HG02759 (cell line): ENCODE results near the gene CACNA2D2.

Source experiments
- ATAC-seq: cut with Tn5 transposase; IDR thresholded peaks from one replicate; pipeline ENCODE4 v1.9.1; 2021; ENCODE audit warnings: mild to moderate bottlenecking, moderate library complexity; ENCODE audit not compliant: unreplicated experiment

The CACNA2D2 gene

GRCh38 chr3:50353245-50354004 is 150.0 kb downstream of the CACNA2D2 start:
- no peak for ATAC-seq

DNA sequence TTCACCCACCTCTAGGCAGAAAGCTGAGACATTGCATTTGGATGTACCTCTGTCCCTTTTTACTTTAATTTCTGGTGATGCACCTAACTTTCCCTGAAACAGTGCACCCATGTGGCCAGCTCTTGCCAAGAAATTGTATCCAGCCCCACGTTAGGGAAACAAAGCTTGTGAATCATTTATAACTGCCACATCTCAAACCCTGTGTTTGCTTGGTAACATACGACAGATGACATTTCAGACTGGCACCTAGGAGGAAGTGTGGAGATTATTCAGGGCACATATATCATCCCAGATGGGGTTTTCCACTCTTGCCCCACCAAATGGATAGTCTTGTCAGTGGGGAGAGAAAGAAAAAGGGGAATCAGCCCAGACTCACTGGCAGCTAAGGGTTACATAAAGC is 150.7 kb downstream of the CACNA2D2 start:
- ATAC-seq: no peak

GRCh38 chr3:50351323-50351697 is 152.1 kb downstream of the CACNA2D2 start:
- ATAC-seq: peak; percentile 1

GRCh38 chr3:50350527-50351322 is 152.7 kb downstream of the CACNA2D2 start, which contains the start of the genes CYB561D2 and NPRL2:
Gene CYB561D2, plus strand, starts transcription at chr3:50350862. Its CDS starts 572 bp downstream, at chr3:50351434.
Gene NPRL2, minus strand, starts transcription at chr3:50350775. Its CDS starts 123 bp downstream, at chr3:50350652.
- peak; percentile 88 for ATAC-seq

GRCh38 chr3:50350213-50350526 is 153.3 kb downstream of the CACNA2D2 start:
- ATAC-seq: no peak

GRCh38 chr3:50347187-50347813 is 156.1 kb downstream of the CACNA2D2 start:
- ATAC-seq: no peak

DNA sequence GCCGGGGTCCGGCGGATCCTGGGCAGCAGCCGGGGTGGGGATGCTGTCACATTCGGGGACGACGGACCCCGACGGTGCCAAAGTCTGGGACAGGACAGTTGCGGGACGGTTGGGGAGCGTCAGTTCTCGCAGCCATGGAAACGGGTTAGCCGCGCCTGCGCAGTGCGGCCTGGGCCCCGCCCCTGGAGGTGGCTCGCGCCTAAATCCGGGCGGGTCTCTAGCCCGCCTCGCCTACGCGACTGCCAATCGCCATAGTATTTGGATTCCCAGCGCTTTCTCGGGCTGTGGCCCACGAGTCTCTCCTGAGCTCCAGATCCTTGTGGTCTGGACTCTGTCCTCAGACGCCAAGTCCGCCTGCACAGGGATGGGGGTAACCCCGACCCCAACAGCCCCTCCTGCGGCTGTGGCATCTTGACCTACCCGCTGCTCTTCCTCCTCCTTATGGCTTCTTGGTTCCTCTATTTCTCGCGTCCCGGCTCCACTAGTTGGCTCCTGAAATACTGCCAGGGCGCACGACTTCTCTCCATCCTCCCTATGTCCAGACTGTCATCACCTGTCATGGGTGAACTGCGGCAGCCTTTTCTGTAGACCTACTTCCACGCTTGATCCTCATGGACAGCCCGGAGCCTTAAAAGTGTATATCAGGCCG is 157.7 kb downstream of the CACNA2D2 start, which contains the start of gene ZMYND10:
Gene ZMYND10, minus strand, starts transcription at position 147 of the 649 bp plus-strand sequence. CDS start 153 bp downstream, outside the sequence.
- ATAC-seq: no peak

DNA sequence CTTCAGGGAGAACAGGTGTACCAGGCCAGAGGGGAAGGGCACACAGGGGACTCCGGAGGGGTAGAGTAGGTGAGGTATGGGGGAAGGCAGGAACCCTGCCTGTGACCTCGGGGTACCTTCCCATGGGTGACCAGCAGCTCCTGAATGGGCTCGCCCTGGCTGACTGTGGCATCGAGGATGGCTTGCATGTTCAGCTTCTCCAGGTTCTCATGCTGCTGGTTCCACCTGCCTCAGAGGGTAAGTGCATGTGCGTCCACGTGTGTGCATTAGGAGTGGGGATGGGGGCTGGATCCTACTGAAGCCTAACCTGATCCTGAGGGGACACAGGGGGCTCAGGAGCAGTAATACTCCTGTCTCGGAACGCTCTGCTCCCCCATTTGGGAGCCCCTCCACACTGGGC is 158.4 kb downstream of the CACNA2D2 start:
- ATAC-seq: no peak

- ATAC-seq: no peak
Observed at GRCh38 chr3:50342813-50343633, 160.4 kb downstream of the CACNA2D2 start.

GRCh38 chr3:50341996-50342650 is 161.3 kb downstream of the CACNA2D2 start:
- no peak for ATAC-seq

DNA sequence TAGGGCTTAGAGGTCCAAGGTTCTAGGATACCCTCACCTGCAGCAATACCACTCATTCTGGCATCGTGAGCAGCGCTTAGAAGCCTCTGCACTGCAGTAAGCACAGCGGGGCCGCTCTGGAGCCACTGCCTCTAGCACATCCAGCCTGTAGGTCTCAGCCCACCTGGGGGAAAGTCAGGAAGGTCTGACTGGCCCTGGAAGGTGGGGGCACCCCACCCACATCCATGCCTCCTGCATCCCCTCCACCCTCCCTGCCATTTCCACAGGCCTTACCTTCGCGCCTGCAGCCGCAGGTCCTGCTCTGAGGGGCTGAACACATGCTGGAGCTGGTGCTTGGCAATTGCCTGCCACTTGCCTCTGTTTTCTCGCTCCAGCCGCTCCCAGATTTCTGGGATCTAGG is 161.9 kb downstream of the CACNA2D2 start:
- ATAC-seq: no peak

- ATAC-seq: peak; percentile 24
Observed at GRCh38 chr3:50340448-50341329, 162.7 kb downstream of the CACNA2D2 start, which contains the start of gene RASSF1. Gene RASSF1, minus strand, starts transcription at chr3:50340836. Its CDS starts 31 bp downstream, at chr3:50340805.

GRCh38 chr3:50340147-50340447 is 163.3 kb downstream of the CACNA2D2 start:
- no peak for ATAC-seq

DNA sequence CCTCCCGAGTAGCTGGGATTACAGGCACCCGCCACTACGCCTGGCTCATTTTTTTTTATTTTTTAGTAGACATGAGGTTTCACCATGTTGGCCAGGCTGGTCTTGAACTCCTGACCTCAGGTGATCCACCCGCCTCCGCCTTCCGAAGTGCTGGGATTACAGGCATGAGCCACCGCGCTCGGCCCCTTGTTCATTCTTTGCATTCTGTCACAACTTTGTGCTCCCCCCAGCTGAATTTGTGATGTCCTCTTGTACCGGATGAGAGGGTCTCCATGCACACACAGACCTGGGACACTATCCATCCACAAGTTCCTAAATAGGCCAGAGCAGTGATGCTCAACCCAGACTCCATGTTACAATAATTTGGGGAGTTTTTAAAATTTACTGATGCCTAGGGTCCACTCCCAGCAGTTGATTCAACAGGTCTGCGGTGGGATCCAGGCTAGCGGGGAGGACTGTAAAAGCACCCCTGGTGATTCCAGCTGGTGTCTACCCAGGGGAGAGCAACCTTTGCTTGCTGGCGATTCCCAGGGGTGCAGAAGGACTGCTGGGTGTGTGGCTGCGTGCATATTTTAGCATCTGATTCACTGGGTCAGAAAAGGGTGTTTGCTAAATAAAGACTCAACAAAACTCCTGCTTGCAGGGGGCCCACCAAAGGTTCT is 163.8 kb downstream of the CACNA2D2 start:
- ATAC-seq: no peak

DNA sequence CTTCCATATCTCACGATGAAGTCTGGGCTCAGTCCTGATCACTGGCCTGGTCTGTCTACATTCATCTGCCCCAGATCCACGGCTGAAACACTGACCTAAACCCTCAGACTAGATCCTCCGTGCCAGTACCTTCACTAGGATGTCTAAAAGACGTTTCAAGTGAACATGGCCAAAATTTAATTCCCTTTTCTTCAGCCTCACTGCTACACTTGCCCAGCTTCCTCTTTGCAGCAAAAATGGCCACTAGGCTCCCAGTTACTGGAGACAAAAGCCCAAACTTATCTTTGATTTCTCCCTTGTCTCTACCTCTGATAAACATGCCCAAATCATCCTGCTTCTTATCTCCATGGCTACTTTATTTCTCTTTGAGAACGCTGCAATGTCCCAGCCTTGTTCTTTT is 164.5 kb downstream of the CACNA2D2 start:
- ATAC-seq: no peak

DNA sequence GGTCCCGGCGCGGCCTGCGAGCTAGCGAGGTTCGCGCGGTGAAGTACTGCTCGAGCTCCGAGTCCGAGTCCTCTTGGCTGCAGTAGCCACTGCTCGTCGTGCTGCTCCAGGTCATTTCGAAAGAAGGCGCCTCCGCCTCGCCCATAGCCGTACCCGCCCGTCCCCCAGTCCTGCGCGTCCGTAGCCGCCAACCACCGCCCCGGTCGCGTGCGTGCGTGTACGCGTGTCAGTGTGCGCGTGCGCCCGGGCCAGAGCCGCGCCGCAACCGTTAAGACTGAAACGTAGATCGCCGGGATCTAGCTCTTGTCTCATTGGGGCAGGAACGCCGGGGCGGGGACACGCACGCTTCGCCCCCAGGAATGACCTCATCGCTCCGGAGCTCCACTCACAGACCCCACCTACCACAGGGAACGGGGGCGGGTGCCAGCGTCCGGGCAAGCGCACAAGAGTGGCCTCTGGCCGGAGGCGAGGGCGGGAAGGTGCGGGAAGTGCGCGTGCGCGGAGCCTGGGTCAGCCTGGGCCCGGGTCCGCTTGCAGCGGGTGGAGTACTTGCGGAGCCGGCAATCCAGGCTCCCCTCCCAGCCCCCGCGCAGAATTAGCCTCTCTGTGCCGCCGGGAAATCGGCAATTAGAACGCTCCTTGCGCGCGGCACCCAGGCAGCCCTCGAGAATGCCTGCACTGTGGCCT is 166.1 kb downstream of the CACNA2D2 start:
- peak; percentile 70 for ATAC-seq

DNA sequence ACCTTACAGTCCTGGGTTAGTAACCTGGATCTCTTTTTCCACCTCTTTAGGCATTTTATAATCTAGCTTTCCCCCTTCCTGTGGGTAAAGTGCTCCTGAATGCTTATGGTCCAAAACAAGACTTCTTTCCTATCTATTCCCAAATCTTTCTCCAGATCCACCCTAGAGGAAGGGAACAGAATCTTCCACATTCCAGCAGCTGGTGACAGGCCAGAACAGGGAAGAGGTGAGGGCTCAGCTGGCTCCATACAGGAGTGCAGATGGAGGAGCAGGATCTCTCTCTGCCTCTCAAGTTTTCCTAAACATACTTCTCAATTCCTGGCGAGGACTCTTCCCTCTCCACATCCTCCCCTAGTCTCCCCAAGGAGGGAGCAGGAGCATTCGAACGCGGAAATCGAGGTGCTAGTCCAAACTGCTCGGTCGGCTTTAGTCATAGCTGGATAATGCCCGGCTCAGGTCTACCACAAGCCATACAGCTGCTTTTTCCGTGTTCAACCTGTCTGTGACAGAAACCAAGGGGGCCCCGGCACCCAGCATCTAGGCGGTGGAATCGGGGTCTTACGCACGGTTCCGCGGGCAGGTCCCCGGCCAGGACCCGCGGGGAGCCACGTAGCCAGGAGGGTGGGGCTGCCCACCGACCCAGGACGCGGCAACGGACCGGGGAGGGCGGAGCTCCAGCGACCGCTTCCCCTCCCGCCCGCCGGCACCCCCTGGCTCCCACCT is 166.8 kb downstream of the CACNA2D2 start:
- peak; percentile 38 for ATAC-seq
